Activated CD4-positive, alpha-beta T cell treated with anti-CD3 and anti-CD28 coated beads, Interleukin-2, amount 10 ng/mL, durations not matched to agents 7 days and 5 days (primary cell): ENCODE data around the gene HAND2. TPM values are rescaled to one million over a fixed set of nuclear protein-coding genes. Genes with fewer than 3 reads are reported as not detected.

Source experiments
- CTCF ChIA-PET: fragments of 350-600 bp; sonication (Branson Sonifier 250); formaldehyde crosslinking; loops from one replicate; lab custom pipeline; 2021; ENCODE audit warnings: antibody characterized with exemption; lab: Charles Lee
- POLR2A ChIA-PET: fragments of 350-600 bp; sonication (Branson Sonifier 250); formaldehyde crosslinking; loops from one replicate; lab custom pipeline; 2021; ENCODE audit warnings: antibody characterized with exemption; lab: Charles Lee
- DNase-seq: peaks from one replicate; pipeline ENCODE4 v3.0.0-alpha.2; 2020
- H3K27ac Mint-ChIP-seq: one replicate; pipeline ENCODE4 v1.8.0; 2021; ENCODE audit warnings: mild to moderate bottlenecking, moderate library complexity, mixed read lengths
- H3K27me3 Mint-ChIP-seq: one replicate; pipeline ENCODE4 v1.8.0; 2021; ENCODE audit warnings: mixed read lengths
- H3K36me3 Mint-ChIP-seq: one replicate; pipeline ENCODE4 v1.8.0; 2021; ENCODE audit warnings: low read depth, mixed read lengths
- H3K4me1 Mint-ChIP-seq: one replicate; pipeline ENCODE4 v1.8.0; 2021; ENCODE audit warnings: mixed read lengths
- H3K4me3 Mint-ChIP-seq: one replicate; pipeline ENCODE4 v1.8.0; 2021; ENCODE audit warnings: mild to moderate bottlenecking, moderate library complexity, mixed read lengths
- H3K9me3 Mint-ChIP-seq: one replicate; pipeline ENCODE4 v1.8.0; 2021; ENCODE audit warnings: mixed read lengths
- total RNA-seq, 2 experiments: library from RNA; stranded (reverse); gene quantifications; one replicate each; pipeline ENCODE4 v1.2.3, GENCODE V29; 2021

The HAND2 gene
- total RNA-seq, 2 experiments from 2014 or later: not detected

GRCh38 chr4:173532725-173533511 lies 2.9 kb upstream of the HAND2 start:
- H3K27me3 Mint-ChIP-seq: peaks cover 89% of the 10 kb centered on the region
- H3K36me3 Mint-ChIP-seq: peaks cover 4% of the 10 kb centered on the region
- H3K27ac Mint-ChIP-seq: no peak overlapping the region

DNA sequence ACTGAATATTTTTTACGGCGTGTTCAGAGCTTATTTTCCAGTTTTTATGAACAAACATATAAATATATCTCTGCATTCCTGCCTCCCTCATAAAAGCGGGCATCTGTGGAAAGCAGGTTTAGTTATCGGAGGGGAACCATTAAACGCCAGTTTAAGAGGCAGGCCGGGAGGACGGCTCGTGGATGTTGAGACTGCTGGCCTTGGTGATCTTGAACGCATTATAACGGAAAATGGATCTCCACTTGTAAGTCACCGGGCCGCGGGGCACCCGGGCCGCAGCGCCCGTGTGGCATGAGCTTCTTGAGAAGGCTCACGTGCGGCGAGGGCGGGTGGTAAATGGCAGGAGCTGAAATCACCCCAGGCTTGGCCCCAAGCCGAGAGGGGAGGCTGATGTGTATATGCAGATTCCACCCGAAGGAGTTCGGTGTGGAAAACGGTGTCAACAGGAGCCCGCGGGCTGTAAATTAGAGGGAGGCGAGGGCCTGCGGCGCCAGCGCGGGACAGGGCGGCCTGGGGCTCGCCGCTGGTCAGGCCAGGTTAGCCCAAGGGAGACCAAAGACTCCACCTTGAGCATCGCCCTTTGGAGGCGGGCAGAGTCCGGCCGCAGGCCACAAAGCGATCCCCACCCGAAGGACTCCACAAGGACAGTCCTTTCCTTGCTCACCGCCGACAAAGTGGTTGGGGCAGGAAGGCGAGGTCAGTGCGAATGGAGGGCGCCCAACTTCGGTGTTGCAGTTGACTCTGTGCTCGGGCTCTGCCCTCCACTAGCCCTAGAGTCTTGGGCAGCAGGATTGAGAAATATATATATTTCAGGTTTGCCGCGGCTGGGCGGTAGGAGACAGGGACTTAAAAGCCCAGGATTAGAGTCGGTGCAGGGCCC lies 1.3 kb upstream of the HAND2 start:
- peaks cover 88% of the 10 kb centered on the region for H3K27me3 Mint-ChIP-seq
- peaks cover 4% of the 10 kb centered on the region for H3K36me3 Mint-ChIP-seq
- ChIA-PET POLR2A (no interaction called here), CTCF (interaction anchor here (0.8 kb wide), 1 partner anchor 8 kb away, joined by 3 read pairs; no protein-coding TSS in a partner anchor)
- peaks cover 2% of the 10 kb centered on the region for H3K9me3 Mint-ChIP-seq
- no peak overlapping the region for H3K27ac Mint-ChIP-seq
- DNase-seq: no peak
- H3K4me3 Mint-ChIP-seq: peak overlapping the region; percentile 7
- H3K4me1 Mint-ChIP-seq: peaks cover 11% of the 10 kb centered on the region

More at GRCh38 chr4:173532725-173533511, 2.9 kb upstream of the HAND2 start:
- no peak overlapping the region for H3K4me3 Mint-ChIP-seq
- no peak for DNase-seq
- POLR2A ChIA-PET: no interaction called here
- H3K4me1 Mint-ChIP-seq: peaks cover 11% of the 10 kb centered on the region
- no peaks in the 10 kb centered on the region for H3K9me3 Mint-ChIP-seq
- CTCF ChIA-PET: no interaction called here

GRCh38 chr4:173530326-173531085 lies 477 bp upstream of the HAND2 start:
- DNase-seq: no peak
- H3K27ac Mint-ChIP-seq: peak overlapping the region; percentile 55
- peak overlapping the region; percentile 48 for H3K4me3 Mint-ChIP-seq
- H3K4me1 Mint-ChIP-seq: peaks cover 11% of the 10 kb centered on the region
- H3K9me3 Mint-ChIP-seq: peaks cover 5% of the 10 kb centered on the region
- H3K36me3 Mint-ChIP-seq: peaks cover 9% of the 10 kb centered on the region
- ChIA-PET POLR2A (no interaction called here), CTCF (interaction anchor here (0.8 to 1.2 kb wide), 2 partner anchors 8 to 13 kb away, joined by 3 to 4 read pairs; no protein-coding TSS in a partner anchor)
- H3K27me3 Mint-ChIP-seq: peaks cover 87% of the 10 kb centered on the region

GRCh38 chr4:173528378-173529321 lies 1.4 kb downstream of the HAND2 start:
- Mint-ChIP-seq H3K36me3 (peaks cover 11% of the 10 kb centered on the region), H3K4me1 (peaks cover 11% of the 10 kb centered on the region), H3K27ac (peak overlapping the region; percentile 80), H3K27me3 (peaks cover 86% of the 10 kb centered on the region), H3K9me3 (peaks cover 9% of the 10 kb centered on the region), H3K4me3 (peak overlapping the region; percentile 47)
- ChIA-PET CTCF (interaction anchor here (0.9 to 1.3 kb wide), 2 partner anchors 18 to 691 kb away, joined by 3 read pairs; no protein-coding TSS in a partner anchor), POLR2A (no interaction called here)
- DNase-seq: no peak

DNA sequence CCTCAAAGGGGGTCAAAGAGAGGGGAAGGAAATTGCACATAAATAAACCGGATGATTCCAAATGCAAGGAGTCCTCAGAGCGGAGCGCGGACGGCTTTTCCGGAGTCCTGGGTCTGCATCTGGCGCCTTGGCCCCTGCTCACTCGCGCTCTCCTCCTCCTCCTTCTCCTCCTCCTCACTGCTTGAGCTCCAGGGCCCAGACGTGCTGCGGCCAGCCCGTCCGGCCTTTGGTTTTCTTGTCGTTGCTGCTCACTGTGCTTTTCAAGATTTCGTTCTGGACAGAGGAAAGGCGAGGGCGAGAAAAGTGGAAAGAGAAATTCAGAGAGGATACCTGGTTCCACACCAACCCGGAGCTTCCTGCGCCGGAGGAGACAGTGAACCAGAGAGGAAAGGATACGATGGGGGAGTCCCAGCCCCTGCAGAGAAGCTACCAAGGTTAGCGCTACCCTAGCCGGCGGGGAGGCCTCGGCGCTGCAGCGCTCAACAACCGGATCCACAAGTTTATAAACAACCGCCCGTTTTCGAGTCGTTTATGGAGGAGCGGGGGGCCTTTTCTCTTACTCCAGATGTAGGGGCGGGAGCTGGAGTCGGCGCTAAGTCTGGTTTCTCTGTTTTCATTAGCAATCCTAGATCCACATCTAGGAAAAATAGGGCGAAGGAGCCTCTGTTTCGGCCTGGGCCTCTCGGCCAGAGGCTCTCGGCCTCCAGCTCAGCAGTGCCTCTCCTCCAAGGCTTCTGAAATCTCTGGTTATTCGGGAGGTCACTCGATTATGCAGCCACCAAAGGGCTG lies 2.7 kb downstream of the HAND2 start:
- ChIA-PET CTCF (interaction anchor here (0.9 to 1.3 kb wide), 3 partner anchors 16 to 693 kb away, joined by 3 to 4 read pairs (median 3); no protein-coding TSS in a partner anchor), POLR2A (no interaction called here)
- H3K4me1 Mint-ChIP-seq: peaks cover 15% of the 10 kb centered on the region
- DNase-seq: no peak
- peak overlapping the region; percentile 79 for H3K27ac Mint-ChIP-seq
- peak overlapping the region; percentile 47 for H3K4me3 Mint-ChIP-seq
- peaks cover 13% of the 10 kb centered on the region for H3K9me3 Mint-ChIP-seq
- H3K36me3 Mint-ChIP-seq: peaks cover 15% of the 10 kb centered on the region
- peaks cover 85% of the 10 kb centered on the region for H3K27me3 Mint-ChIP-seq

- POLR2A ChIA-PET: no interaction called here
- Mint-ChIP-seq H3K9me3 (peaks cover 13% of the 10 kb centered on the region), H3K36me3 (peaks cover 15% of the 10 kb centered on the region), H3K27ac (peak overlapping the region; percentile 79), H3K4me3 (no peak overlapping the region), H3K4me1 (peaks cover 15% of the 10 kb centered on the region), H3K27me3 (peaks cover 85% of the 10 kb centered on the region)
- CTCF ChIA-PET: interaction anchor here (1.0 kb wide), 1 partner anchor 21 kb away, joined by 4 read pairs; no protein-coding TSS in a partner anchor
- no peak for DNase-seq
Measured at GRCh38 chr4:173526724-173527102, 3.3 kb downstream of the HAND2 start.

DNA sequence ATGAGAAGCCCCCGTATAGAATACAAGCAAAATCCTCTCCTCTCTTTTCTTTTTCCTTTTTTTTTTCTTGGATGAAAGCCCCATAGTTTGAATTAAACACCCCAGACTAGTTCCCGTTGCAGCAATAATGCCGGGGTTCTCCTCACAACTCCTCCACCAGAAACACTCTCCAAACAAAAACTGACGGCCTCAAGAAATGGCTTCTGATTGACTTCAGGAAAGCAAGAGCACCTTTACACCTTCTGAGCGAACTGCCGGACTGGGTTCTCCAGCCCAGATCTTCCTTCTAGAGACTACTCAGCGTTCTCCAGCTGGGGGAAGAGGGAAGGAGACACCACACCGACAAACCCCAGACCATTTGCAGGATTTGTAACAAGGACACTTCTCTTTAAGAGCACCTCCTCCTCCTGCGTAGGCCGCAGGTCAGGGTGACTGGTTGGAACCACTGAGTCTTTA lies 4.0 kb downstream of the HAND2 start:
- ChIA-PET CTCF (no interaction called here), POLR2A (no interaction called here)
- DNase-seq: no peak
- H3K4me3 Mint-ChIP-seq: peak overlapping the region; percentile 21
- H3K9me3 Mint-ChIP-seq: peaks cover 16% of the 10 kb centered on the region
- H3K27me3 Mint-ChIP-seq: peaks cover 86% of the 10 kb centered on the region
- H3K27ac Mint-ChIP-seq: peak overlapping the region; percentile 62
- H3K4me1 Mint-ChIP-seq: peaks cover 16% of the 10 kb centered on the region
- H3K36me3 Mint-ChIP-seq: peaks cover 17% of the 10 kb centered on the region

- Mint-ChIP-seq H3K4me3 (no peak overlapping the region), H3K36me3 (peaks cover 21% of the 10 kb centered on the region), H3K27me3 (peaks cover 87% of the 10 kb centered on the region), H3K27ac (peak overlapping the region; percentile 62), H3K4me1 (peaks cover 18% of the 10 kb centered on the region), H3K9me3 (peaks cover 18% of the 10 kb centered on the region)
- ChIA-PET CTCF (no interaction called here), POLR2A (no interaction called here)
- DNase-seq: no peak
Measured at GRCh38 chr4:173525118-173526011, 4.7 kb downstream of the HAND2 start.

DNA sequence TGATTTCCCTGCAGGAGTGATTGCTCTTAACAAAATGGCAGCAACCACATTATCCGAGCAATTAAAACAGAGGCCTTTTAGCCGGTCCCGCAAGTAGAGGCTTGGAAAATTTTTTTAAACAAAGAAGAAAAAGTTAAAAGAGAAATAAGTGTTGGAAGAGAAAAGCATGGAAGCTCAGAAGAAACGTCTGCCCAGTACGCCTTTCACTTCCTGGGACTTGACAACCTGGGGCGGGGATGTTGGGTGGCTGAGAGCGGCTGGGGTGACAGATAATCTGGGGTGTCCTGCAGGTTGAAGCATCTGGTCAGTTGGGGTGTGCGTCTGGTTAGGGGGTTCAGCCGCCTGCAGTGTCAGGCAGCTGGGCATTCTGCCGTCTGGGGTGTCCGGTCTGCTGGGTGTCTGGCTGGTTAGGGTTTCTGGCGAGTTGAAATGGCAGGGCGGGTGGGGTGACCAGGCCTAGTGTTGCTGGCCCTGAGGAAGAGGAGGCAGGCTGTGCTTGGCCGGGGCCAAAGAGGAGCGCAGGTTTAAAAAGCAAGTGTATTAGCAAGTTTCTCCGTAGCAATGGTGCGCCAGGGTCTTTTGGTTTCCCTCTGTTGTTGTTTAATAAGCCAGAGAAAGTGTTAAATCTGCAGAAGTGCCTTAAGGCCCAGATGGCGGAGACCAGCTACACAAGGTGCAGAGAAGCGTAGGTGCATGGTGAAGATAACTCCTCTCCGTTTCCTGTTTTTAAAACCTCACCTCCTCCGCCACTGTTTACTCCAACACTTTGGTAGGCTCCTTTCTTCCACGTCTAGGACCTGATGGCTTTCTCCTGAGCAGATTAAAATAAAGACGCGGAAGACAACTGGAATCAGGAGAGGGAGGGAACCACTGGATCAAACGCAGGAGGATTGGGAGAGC lies 5.6 kb downstream of the HAND2 start:
- H3K4me3 Mint-ChIP-seq: peak overlapping the region; percentile 9
- H3K9me3 Mint-ChIP-seq: peaks cover 18% of the 10 kb centered on the region
- CTCF ChIA-PET: interaction anchor here (2.2 kb wide), 1 partner anchor 18 kb away, joined by 9 read pairs; no protein-coding TSS in a partner anchor
- peaks cover 89% of the 10 kb centered on the region for H3K27me3 Mint-ChIP-seq
- H3K4me1 Mint-ChIP-seq: peaks cover 13% of the 10 kb centered on the region
- POLR2A ChIA-PET: no interaction called here
- peaks cover 23% of the 10 kb centered on the region for H3K36me3 Mint-ChIP-seq
- H3K27ac Mint-ChIP-seq: peak overlapping the region; percentile 46
- no peak for DNase-seq
